Measurements from ENCODE around the gene XG.
"Not testable (repeated sequence)": the region's sequence is repeated elsewhere in the genome, so short reads cannot be mapped to it uniquely, and the experiment has no call there.

The XG gene

DNA sequence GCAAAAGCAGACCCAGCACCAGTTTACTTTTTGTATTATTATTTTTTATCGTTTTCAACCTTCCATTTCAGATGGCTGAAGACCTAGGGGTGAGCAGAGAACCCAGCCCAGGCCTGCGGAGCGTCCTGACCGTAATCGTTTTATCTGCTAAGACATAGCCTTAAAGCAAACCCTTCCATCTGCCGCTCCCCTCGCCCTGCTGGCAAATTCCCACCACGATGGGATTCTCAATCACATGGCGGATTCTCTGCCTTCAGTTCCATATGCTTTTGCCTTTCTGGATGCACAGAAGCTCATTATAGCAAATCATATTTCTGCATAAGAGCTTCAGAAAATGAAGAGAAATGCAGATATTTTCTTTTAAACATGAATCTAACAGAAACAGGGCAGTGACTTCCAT is 18.6 kb upstream of the XG start:
- DNase-seq (ENCODE audit: low read depth, low spot score), result no peak

DNA sequence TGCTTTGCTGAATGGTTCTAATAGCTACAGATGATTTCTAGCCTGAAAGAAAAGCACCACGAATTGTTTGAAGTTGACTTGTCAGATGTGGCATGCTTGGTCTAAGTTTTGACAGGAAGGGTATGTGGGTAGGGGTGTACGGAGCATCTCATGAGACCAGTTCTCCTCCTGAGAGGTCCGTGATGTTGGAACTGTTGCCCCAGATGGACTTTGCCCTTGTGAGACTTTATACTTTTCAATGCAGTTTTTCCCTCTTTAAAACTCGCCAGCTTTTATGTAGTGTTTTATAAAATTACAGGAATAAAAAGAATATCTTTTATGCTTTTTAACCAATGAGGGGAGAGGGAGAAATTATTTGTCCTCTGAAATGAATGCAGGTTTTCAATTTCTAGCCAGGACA is 16.6 kb upstream of the XG start:
- no peak for DNase-seq (ENCODE audit: low read depth, low spot score)

DNA sequence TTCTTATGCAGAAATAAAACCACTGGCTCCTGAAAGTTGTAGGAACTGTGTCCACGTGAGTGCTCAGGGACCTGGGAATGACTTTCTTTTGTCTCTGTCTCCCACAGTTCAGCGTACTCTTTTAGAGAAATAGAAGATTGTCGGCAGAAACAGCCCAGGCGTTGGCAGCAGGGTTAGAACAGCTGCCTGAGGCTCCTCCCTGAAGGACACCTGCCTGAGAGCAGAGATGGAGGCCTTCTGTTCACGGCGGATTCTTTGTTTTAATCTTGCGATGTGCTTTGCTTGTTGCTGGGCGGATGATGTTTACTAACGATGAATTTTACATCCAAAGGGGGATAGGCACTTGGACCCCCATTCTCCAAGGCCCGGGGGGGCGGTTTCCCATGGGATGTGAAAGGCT is 11.2 kb upstream of the XG start:
- no peak for DNase-seq (ENCODE audit: low read depth, low spot score)

DNA sequence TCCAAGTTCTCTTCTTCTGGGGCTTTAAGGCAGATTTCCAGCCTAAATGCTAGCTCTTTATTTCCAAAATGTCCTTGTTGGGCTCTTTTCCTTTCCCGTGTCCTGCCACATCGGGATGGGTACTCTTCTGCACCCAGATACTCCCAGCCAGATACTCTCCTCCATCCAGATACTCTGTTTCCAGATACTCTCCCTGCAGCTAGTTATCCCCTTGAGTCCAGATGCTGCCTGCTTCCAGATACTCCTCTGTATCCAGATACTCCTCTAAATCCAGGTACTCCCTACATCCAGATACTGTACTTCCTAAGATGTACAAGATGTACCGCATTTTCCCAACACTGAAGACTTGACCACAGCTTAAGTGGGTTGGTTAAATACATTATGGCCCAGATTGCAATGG is 10.5 kb upstream of the XG start:
- no peak for DNase-seq (ENCODE audit: low read depth, low spot score)

DNA sequence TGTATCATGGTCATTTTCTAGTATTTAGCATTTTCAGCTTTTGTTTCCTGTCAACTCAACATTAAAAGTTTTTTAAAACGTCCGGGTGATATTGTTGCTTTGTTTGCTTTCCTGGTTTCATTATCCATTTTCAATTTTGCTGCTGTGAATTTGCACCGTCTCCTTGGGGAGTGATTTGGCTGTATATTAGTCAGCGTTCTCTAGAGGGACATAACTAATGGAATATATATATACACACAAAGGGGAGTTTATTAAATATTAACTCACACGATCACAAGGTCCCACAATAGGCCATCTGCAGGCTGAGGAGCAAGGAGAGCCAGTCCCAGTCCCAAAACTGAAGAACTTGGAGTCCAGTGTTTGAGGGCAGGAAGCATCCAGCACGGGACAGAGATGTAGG is 5.6 kb upstream of the XG start:
- DNase-seq (ENCODE audit: low read depth, low spot score), result not testable (repeated sequence)

DNA sequence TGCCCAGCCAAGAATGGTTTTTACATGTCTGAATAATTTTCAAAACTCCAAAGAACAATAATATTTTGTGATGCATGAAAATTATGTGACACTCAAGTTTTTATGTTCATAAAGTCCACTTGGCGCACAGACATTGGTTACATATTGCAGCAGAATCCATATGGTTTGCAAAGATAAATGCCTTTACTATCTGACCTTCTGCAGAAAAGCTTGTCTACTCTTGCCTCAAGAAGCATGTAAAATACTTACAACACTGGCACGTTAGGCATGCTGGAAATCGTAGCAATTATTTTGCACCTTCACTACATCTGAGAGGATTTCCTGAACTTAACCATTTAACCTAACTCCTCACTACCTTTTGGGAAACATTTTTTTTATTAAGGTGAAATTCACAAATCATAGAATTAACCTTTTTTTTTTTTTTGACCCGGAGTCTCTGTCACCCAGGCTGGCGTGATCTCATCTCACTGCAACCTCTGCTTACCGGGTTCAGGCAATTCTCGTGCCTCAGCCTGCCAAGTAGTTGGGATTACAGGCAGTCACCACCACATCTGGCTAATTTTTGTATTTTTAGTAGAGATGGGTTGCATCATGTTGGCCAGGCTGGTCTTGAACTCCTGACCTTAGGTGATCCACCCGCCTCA is 3.5 kb upstream of the XG start:
- no peak for DNase-seq (ENCODE audit: low read depth, low spot score)

DNA sequence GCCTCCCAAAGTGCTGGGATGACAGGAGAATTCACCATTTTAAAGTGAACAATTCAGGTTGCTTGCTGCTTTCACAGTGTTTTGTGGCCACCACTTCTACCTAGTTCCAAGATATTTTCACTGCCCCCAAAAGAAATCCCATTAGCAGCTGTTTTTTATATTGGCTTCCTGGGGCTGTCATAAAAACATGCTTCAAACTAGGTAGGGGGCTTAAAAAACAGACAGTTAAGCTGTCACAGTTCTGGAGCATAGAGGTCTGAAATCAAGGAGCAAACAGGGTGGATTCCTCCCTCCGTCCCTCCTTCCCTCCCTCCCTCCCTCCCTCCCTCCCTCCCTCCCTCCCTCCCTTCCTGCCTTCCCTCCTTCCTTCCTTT is 3.0 kb upstream of the XG start:
- no peak for DNase-seq (ENCODE audit: low read depth, low spot score)

DNA sequence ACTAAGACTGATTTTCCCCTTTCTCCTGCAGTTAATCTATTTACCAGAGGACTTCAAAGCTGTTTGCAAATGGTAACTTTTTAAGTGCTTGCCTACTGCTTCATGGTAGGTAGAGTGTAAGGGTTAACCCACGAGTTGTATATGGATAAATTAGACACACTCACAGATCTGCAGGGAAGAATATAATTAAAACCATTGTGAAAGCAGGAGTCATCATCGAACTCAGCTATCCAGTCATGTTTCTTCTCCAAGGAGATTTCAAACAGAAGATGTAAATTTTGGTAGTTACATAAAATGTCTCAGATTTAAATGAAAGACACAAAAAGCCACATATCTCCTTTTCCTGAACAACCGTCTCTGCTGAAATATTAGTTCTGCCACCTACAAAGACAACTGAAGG is 549 bp upstream of the XG start:
- no peak for DNase-seq (ENCODE audit: low read depth, low spot score)

DNA sequence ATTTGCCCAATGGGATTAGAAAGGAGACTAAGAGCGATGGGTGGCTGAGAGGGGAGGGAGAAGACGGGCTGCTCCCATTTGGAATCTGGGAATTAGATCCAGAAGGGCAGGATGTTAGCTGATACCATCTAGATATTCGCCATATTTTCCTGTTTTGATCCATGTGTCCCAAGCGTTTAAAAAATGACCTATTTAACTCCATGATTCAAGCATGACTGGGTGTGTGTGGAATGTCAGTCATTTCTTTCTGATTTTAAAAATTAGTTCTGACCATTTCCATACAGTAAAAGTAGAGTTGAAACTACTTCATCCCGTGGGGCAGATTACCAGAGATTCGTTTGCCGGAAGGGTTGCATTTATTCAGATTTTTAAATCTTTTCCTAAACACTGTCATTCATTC is 601 bp downstream of the XG start:
- not testable (repeated sequence) for DNase-seq (ENCODE audit: low read depth, low spot score)

DNA sequence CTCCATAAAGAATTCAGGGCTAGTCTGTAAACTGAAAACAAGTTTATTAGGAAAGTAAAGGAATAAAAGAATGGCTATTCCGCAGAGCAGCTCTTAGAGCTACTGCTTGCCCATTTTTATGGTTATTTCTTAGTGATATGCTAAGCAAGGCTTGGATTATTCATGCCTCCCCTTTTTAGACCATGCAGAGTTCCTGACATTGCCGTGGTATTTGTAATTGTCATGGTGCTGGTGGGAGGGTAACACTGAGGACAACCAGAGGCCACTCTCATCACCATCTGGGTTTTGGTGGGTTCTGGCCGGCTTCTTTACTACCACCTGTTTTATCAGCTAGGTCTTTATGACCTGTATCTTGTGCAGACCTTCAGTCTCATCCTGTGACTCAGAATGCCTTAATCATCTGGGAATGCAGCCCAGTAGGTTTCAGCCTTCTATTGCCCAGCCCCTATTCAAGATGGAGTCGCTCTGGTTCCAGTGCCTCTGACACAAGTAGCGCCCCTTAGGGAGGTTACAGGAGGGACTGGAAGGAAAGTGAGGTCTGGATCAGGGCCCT is 3.4 kb downstream of the XG start:
- DNase-seq (ENCODE audit: low read depth, low spot score), result peak; percentile 33

DNA sequence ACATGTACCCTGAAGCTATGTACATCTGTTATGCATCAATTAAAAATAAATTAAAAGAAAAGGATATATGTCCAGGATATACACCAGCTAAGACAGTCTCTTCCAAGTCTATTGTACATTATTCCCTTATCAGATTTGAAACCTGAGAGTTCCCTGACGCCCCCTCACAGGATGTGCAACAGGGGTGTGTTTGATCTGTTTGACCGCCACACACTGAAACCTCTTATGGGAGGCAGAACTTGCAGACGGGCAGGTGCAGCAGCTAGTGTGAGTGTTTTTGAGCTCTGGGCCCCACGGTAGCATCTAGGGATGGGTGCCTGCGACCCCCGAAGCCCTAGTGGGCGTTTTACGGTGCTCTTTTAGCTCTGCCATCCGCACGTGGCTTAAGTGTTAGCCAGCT is 4.7 kb downstream of the XG start:
- no peak for DNase-seq (ENCODE audit: low read depth, low spot score)

DNA sequence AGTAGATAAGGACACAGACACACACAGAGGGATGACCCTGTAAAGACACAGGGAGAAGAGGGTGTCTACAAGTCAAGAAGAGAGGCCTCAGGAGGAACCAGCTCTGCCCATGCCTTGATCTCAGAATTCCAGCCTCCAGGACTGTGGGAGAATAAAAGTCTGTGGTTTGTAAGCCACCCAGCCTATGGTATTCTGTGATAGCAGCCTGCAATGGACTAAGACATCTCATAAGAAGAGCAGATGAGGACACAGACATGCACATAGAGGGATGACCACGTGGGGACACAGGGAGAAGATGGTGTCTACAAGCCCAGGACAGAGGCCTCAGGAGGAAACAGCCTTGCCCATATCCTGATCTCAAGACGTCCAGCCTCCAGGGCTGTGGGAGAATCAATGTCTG is 9.4 kb downstream of the XG start:
- no peak for DNase-seq (ENCODE audit: low read depth, low spot score)

DNA sequence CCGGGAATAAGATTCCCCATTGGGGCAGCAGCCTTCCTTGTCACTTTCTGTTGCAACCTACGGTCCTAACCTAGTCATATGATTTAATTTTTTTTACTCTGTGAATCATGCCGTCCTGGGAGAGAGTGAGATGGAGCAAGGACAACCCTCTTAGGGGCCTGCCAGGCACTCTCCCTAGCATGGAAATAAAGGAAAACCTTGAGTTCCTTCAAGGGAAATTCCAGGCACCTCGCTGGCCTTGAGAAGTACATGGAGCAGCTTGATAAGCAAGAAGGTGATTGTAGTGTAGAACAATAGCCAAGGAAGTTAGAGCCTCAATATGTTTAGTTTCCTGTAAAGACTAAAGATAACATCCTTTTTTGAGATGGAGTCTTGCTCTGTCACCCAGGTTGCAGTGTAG is 10.8 kb downstream of the XG start:
- DNase-seq (ENCODE audit: low read depth, low spot score), result not testable (repeated sequence)

DNA sequence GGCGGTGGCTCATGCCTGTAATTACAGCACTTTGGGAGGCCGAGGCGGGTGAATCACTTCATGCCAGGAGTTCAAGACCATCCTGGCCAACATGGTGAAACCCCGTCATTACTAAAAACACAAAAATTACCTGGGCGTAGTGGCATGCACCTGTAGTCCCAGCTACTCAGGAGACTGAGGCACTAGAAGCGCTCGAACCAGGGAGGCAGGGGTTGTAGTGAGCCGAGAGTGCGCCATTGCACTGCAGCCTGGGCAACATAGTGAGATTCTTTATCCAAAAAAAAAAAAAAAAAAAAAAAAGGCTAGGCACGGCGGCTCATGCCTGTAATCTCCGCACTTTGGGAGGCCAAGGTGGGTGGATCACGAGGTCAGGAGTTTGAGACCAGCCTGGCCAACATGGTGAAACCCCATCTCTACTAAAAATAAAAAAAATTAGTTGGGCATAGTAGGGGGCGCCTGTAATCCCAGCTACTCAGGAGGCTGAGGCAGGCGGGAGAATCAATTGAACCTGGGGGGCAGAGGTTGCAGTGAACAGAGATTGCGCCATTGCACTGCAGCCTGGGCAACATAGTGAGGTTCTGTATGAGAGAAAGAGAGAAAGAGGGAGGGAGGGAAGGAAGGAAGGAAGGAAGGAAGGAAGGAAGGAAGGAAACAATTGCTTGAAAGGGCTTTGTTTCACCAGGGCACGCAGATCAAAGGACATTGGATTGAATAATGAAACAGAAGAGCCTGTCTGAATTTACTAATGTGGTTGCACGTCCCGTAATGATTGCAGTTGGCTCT is 13.1 kb downstream of the XG start:
- not testable (repeated sequence) for DNase-seq (ENCODE audit: low read depth, low spot score)

DNA sequence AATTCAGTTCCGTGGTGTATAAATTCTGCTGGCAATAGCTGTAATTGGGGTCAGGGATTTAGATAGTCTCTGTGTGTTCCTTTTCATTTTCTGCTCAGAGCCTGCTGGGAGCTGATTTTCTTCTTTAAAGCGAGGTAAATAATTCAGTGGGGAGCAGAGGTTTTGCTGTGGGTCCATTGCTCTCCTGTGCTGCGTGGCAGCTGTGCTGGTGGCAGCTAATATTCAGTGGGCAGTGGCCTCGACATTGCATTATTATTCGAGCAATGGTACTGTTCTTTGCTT is 13.7 kb downstream of the XG start:
- DNase-seq (ENCODE audit: low read depth, low spot score), result no peak

DNA sequence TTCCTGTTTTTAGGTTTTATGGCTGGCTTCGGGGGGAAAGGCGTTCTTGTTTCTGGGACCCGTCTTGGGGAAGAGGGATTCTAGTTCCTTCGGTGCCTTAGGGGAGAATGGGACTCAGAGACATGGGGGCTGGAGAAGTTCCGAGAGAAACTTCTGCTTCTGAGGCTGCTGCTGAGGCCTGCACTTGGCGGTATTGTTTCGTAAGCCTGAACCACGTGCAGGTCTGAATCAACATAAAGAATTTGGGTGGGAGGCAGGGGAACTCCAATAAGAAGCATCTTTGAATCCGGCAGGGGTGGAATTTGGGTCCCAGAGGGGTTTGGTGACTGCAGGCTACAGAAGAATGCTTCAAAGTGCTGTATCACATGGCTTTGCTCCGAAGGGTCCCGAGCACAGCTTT is 15.1 kb downstream of the XG start:
- DNase-seq (ENCODE audit: low read depth, low spot score), result peak; percentile 34

DNA sequence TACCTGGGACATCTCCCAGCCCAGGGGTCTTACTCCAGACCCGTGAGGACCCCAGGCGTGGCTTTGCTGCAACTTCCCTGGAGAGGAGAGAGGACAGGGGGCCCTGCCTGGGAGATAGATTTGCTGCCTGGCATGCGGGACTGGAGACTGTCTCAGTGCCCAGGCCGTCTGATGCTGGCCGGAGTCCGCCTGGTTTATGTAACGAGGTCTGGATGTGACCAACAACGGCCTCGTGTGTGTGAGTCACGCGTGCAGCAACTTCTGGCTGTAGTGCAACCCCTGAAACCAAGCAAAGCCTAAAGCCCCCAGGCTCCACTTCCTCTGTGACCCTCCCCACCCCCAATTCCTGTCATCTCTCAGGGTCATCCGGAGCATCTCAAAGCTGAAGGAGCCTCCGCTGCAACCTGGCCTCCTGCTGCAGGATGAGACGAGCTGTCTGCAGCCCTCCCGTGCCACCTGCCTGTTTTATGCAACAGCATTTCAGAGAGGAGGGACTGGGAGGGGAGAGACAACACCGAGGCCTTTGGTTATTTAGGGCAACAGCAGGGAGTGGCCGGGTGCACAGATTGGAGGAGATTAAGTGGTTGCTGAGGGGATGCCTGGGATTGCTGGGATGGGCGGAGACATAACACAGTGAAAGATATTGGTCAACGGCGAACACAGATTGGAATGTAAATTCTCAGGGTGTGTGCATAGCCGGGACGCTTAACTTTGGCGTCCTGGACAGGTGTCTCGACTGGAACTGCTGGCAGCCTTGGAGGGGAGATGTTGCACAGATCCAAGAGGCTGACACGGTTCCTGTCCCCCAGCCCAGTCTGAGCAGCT is 16.0 kb downstream of the XG start:
- peak; percentile 92 for DNase-seq (ENCODE audit: low read depth, low spot score)

DNA sequence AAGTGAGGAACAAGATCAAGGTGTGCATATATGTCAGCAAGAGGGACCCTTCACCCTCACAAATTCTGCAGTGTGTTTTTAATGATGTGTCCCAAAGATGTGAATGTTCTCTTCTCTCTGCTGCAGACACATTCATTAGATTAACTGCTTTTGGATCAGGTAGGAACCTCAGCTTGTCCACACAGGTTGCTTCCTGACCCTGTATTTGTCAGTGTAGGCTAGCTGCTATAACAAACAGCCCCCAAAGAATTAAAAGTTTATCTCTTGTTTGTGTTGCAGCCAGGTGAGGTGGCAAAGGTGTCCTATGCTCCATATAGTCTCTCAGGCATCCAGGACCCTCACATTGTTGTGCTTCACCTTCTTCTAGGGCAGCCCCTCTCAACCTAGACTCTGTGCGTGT is 17.8 kb downstream of the XG start:
- DNase-seq (ENCODE audit: low read depth, low spot score), result no peak

DNA sequence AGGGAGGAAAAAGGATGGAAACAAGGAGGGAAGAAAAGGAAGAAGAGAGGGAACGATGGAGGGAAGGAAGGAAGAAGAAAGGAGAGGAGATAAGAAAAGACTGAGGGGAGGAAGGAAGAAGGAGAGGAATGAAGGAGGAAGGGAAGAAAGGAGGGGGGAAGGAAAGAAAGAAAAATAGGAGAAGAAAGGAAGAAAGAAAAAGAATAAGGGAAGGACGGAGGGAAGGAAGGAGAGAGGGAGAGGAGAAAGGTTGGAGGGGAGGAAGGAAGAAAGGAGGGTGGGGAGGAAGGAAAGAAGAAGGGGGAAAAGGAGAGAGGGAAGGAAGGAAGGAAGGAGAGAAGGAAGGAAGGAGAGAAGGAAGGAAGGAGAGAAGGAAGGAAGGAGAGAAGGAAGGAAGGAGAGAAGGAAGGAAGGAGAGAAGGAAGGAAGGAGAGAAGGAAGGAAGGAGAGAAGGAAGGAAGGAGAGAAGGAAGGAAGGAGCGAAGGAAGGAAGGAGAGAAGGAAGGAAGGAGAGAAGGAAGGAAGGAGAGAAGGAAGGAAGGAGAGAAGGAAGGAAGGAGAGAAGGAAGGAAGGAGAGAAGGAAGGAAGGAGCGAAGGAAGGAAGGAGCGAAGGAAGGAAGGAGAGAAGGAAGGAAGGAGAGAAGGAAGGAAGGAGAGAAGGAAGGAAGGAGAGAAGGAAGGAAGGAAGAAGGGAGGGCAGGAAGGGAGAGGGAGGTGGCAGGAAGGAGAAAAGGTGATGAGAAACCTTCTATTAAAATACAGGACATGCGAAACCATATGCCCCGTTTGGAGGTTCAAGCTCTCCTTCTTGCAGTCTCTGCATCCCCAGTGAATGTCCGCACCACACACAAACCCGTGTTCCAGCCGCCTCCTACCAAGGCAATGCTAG is 21.6 kb downstream of the XG start:
- not testable (repeated sequence) for DNase-seq (ENCODE audit: low read depth, low spot score)

DNA sequence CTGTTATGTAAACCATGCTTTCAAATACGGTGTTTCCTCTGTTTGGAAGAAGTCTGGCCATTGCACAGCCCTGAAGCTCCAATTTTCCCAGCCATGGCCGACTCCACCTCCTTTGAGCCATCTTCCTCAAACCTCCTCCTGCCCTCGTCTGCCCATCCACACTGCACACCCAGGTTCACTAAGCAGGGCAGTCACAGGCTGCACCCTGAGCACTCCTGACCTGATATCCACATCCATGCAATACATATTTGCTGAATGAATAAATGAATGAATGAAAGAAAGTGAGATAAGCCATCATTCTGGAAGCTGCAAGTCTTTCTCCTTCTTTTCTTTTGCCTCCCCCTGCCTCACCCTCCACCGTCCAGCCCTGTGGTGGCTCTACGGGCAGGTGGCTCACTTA is 22.2 kb downstream of the XG start:
- DNase-seq (ENCODE audit: low read depth, low spot score), result no peak

DNA sequence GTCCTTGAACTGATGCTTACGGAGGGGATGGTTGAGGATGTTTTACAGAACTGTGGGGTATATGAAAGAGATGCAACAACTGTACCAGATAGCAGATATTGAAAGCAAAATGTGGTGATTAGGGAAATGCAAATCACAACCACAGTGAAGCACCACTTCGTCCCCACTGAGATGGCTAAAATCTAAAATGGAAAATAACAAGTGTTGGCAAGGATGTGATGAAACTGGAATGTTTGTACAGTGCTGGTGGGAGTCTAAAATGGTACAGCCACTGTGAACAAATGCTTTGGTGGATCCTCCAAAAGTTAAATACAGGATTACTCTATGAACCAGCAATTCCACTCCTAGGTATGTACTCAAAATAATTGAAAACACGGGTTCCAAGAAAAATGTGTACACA is 22.9 kb downstream of the XG start:
- DNase-seq (ENCODE audit: low read depth, low spot score), result no peak
